Raji (cell line): ENCODE measurements around the gene LLGL2.

ENCODE experiments used
- POLR2A ChIP-seq: IDR thresholded peaks from 2 replicates; pipeline ENCODE4 v1.6.1; 2011; ENCODE audit warnings: low read depth, low read length, control low read depth; ENCODE audit not compliant: insufficient read depth

LLGL2 gene

GRCh38 chr17:75521951-75522727, 3.4 kb upstream of the LLGL2 start:
- no peak for TF ChIP-seq POLR2A

DNA sequence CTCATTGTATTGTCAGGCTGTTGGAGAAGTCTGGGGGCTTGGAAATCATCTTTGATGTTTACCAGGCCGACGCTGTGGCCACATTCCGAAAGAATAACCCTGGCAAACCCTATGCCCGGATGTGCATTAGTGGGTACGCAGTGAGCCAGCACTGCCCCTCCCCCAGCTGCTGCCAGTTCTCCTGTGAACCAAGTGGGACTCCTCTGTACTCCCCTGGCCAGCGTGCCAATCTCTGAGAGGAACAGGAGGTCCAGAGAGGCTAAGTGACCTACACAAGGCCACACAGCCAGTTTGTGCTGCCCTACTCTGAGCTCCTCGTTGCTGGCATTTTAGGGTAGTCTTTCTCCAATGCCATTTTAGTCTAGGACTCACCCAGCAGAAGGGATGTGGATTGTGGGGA, 1.9 kb upstream of the LLGL2 start:
- TF ChIP-seq POLR2A = no peak

DNA sequence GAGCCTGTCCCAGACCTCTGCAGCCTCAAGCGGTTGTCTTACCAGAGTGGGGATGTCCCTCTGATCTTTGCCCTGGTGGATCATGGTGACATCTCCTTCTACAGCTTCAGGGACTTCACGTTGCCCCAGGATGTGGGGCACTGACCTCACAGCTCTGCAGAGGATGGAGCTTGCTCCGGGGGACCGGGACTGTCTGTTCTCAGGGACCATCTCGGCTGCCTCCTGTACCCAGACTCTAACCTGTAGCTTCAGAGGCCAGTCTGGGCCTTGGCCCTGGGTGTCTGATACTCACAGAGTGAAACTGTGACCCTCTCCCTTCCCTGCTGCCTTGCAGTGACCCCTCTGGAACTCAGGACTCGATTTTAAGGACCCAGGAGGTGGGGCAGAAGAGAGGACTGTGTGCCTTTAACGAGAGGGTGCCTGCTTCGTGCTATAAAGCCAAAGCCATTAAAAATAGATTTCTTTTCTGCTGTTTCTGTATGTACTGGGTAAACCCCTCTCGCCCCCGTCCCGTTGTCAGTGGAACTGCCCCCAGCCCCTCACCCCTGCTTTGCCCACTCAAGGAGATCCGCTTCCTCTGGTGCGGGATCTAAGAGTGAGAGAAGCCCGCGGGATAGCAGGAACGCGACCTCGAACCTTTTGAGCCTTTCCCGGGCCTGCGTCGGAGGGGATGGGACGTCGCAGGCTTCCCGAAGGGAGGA, 1.1 kb upstream of the LLGL2 start:
- no peak for TF ChIP-seq POLR2A

- TF ChIP-seq POLR2A = no peak
Observed at GRCh38 chr17:75525806-75526554, 483 bp downstream of the LLGL2 start.

DNA sequence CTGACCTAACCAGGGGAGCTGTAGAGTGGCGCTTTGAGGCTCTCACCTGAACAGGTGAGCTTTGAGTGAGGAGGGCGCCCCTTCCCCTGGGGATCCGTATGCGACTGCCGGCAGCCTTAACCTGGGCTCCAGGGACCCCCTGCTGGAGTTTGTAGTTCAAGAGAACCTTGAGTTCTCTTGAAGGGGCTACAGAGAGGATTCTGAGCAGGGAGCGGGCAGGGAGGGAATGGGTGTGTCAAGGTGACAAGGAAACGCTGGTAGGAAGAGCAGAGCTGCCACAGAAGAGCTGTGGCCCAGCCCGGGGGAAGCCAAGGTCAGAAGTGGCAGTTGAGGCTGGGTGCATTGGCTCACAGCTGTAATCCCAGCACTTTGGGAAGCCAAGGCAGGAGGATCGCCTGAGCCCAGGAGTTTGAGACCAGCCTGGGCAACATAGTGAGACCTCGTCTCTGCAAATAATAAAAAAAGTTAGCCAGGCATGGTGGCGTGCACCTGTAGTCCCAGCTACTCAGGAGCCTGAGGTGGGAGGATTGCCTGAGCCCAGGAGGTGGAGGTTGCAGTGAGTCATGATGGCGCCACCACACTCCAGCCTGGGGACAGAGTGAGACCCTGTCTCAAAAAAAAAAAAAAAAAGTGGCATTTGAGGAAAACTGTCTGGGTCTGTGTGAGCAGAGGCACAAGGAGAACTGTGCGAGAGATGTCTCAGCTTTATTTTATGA, 1.2 kb downstream of the LLGL2 start:
- no peak for TF ChIP-seq POLR2A

- TF ChIP-seq POLR2A = no peak
Observed at GRCh38 chr17:75530837-75531720, 5.6 kb downstream of the LLGL2 start.

GRCh38 chr17:75531721-75532072, 6.2 kb downstream of the LLGL2 start:
- no peak for TF ChIP-seq POLR2A

GRCh38 chr17:75535119-75535537, 9.6 kb downstream of the LLGL2 start:
- no peak for TF ChIP-seq POLR2A

GRCh38 chr17:75535871-75536270, 10.4 kb downstream of the LLGL2 start:
- no peak for TF ChIP-seq POLR2A

DNA sequence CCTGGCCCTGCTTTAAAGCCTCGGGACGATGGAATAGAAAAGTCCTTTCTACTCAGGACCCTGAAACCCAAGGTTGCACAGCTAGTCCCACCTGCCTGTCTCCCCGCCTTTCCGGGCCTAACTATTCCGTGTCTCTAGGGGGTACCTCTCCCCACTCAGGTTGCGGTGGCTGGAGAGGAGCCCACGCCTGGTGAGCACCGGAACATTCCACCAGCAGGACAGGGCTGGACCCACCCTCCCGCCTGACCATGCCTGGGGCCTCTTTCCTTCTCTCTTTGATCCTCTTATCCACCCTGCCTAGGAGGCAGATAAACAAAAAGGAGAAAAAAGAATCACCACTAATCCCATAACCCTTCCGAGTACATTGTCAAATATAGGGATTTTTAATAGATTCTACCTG, 10.9 kb downstream of the LLGL2 start:
- TF ChIP-seq POLR2A = no peak

DNA sequence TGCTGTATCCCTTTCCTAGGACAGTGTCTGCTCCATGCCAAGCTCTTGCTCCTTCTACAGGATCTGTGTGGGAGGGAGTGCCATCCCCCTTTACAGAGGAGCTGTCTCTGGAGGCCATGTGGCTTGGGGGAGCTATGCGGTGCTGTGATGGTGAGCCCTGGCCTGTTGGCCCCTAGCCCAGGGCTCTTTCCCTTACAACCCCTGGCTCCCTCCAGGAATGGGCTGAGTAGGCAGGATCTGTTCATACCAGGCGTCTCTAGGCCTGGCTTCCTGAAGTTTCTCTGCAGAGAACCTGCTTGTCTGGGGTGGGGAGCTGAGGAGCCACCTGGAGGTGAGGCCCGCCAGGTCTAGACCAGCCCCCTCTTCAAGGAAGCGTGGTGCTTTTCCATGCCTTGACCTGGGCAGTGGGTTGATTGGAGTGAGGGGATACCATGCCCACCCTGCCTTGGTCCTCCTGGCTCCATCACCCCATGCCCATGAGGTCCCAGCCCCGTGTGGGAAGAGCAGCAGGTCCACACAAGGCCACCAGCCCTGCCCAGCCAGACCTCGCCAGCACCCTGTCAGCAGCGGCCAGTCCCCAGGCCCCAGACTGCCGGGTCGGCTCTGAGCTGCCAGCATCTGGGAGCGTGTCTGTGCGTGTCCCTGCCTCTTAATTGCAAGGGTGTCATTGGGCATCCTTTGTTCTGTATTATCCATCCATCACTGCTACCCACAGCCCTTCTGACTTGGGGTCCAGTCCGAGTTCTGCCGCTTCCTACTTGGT, 14.7 kb downstream of the LLGL2 start:
- no peak for TF ChIP-seq POLR2A

- TF ChIP-seq POLR2A = no peak
Observed at GRCh38 chr17:75540923-75541503, 15.5 kb downstream of the LLGL2 start.

DNA sequence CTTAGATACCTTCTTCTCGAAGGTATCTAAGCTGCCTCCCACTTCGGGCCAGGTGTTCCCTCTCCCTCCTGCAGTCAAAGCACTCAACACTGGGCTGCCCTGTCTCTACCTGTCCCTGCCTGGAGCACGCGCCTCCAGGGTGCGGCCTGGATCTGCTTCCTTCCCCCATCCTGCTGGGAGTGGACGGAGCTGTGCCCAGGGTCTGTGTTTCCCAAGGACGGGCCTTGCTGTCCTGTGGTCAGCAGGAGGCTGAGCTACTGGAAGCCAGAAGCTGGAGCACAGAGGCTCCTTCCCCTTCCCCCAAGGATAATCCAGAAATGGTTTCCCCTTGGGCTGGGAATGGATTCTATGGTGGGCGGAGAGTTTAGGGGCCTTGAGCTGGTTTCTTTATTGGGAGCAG, 16.7 kb downstream of the LLGL2 start:
- no peak for TF ChIP-seq POLR2A
